HCT116 (cell line): ENCODE measurements around the gene GNB1. TPM values are rescaled to one million over a fixed set of nuclear protein-coding genes. Genes with fewer than 3 reads are reported as not detected.

Experiments used
- ATAC-seq: fragments of 200-7000 bp; cut with Tn5 transposase; 2 replicates; pipeline ENCODE4 v1.9.1; 2020; ENCODE audit warnings: mild to moderate bottlenecking, moderate library complexity
- BruUV-seq: library from RNA; stranded (reverse); fragments of 400-500 nt; replicated peaks from 2 replicates; lab custom pipeline; 2021; lab: Mats Ljungman, UMichigan
- CTCF ChIA-PET: fragments of 300-600 bp; sonication (Branson Sonifier 250); formaldehyde crosslinking; loops from one replicate; lab custom pipeline; 2021; ENCODE audit warnings: antibody characterized with exemption; lab: Charles Lee
- POLR2A ChIA-PET: fragments of 300-600, 350-600 bp; sonication (Branson Sonifier 250); formaldehyde crosslinking; loops from one replicate; lab custom pipeline; 2021; ENCODE audit warnings: antibody characterized with exemption; lab: Charles Lee
- RAD21 ChIA-PET, 2 experiments: fragments of 300-600 bp; sonication (Branson Sonifier 250); formaldehyde crosslinking; loops; one replicate each; lab custom pipeline; 2023; ENCODE audit warnings: low total read pairs in 2 of 2; ENCODE audit not compliant: uncharacterized antibody in 2 of 2, unreplicated experiment in 2 of 2, low non-redundant PET in 1 of 2; lab: Charles Lee
- DNase-seq: peaks from one replicate; pipeline ENCODE4 v3.0.0-alpha.2; 2010; ENCODE audit warnings: low read depth, low spot score
- H2AFZ ChIP-seq: fragments of 200-600 bp; shearing (Covaris generic), sonication (generic); 2 replicates; pipeline ENCODE4 v1.6.1; 2017; ENCODE audit warnings: low read depth, mixed run types, mixed read lengths, antibody characterized with exemption, low read length; ENCODE audit not compliant: poor library complexity, severe bottlenecking
- H3K27ac ChIP-seq: 2 replicates; pipeline ENCODE4 v1.5.1; 2012; ENCODE audit warnings: low read depth, low read length
- H3K27me3 ChIP-seq: fragments of 200-600 bp; sonication (generic); 2 replicates; pipeline ENCODE4 v1.6.1; 2016; ENCODE audit warnings: mixed run types, low read length, mixed read lengths; ENCODE audit not compliant: insufficient read depth
- H3K36me3 ChIP-seq, 2 experiments: fragments of 200-500 bp in 1 of 2; fragments of 200-600 bp in 1 of 2; sonication (Bioruptor generic) in 1 of 2; sonication (generic) in 1 of 2; 2 replicates each; pipeline versions ENCODE4 v1.5.1 to v1.6.1; 2014 to 2016; ENCODE audit warnings: low read length in 2 of 2, inconsistent platforms in 1 of 2, mixed read lengths in 1 of 2, mixed run types in 1 of 2; ENCODE audit not compliant: insufficient read depth in 2 of 2, control insufficient read depth in 1 of 2
- H3K4me1 ChIP-seq, 2 experiments: fragments of 200-600 bp in 1 of 2; sonication (generic) in 1 of 2; 2 replicates each; pipeline versions ENCODE4 v1.5.1 to v1.6.1; 2012 to 2017; ENCODE audit warnings: low read length in 2 of 2, inconsistent platforms in 1 of 2, mild to moderate bottlenecking in 1 of 2, mixed read lengths in 1 of 2, mixed run types in 1 of 2, moderate library complexity in 1 of 2; ENCODE audit not compliant: insufficient read depth in 2 of 2, control insufficient read depth in 1 of 2
- H3K4me2 ChIP-seq: fragments of 200-600 bp; sonication (generic); 2 replicates; pipeline ENCODE4 v1.6.1; 2017; ENCODE audit warnings: mixed run types, low read length, mixed read lengths
- H3K4me3 ChIP-seq, 2 experiments: fragments of 200-600 bp in 1 of 2; sonication (generic) in 1 of 2; replicated peaks in 1 of 2; 2 replicates each; pipeline ENCODE4 v1.5.1; 2011 to 2016; ENCODE audit warnings: low read length in 2 of 2, control low read depth in 1 of 2, low read depth in 1 of 2, mild to moderate bottlenecking in 1 of 2, mixed read lengths in 1 of 2, mixed run types in 1 of 2
- H3K79me2 ChIP-seq: fragments of 200-600 bp; sonication (generic); 2 replicates; pipeline ENCODE4 v1.6.1; 2017; ENCODE audit warnings: mild to moderate bottlenecking, mixed run types, low read length, moderate library complexity, mixed read lengths; ENCODE audit not compliant: insufficient read depth
- H3K9ac ChIP-seq: fragments of 200-600 bp; sonication (generic); 2 replicates; pipeline ENCODE4 v1.6.1; 2016; ENCODE audit warnings: low read length, mixed read lengths
- H3K9me2 ChIP-seq: fragments of 200-600 bp; sonication (generic), shearing (Covaris generic); 2 replicates; pipeline ENCODE4 v1.6.1; 2017; ENCODE audit warnings: mixed run types, mild to moderate bottlenecking, moderate library complexity; ENCODE audit not compliant: insufficient read depth
- H3K9me3 ChIP-seq, 2 experiments: fragments of 200-500 bp in 1 of 2; fragments of 200-600 bp in 1 of 2; sonication (Bioruptor generic) in 1 of 2; sonication (generic) in 1 of 2; 2 replicates each; pipeline ENCODE4 v1.6.1; 2014 to 2017; ENCODE audit warnings: low read length in 2 of 2, mixed read lengths in 2 of 2, inconsistent platforms in 1 of 2, low read depth in 1 of 2, mild to moderate bottlenecking in 1 of 2, mixed run types in 1 of 2, moderate library complexity in 1 of 2; ENCODE audit not compliant: control insufficient read depth in 1 of 2, insufficient read depth in 1 of 2
- H4K20me1 ChIP-seq: fragments of 200-600 bp; sonication (generic), shearing (Covaris generic); 2 replicates; pipeline ENCODE4 v1.6.1; 2017; ENCODE audit warnings: mixed run types, mild to moderate bottlenecking, moderate library complexity; ENCODE audit not compliant: insufficient read depth
- ATF3 ChIP-seq: IDR thresholded peaks from 2 replicates; pipeline ENCODE4 v1.6.1; 2012
- CBX3 ChIP-seq: IDR thresholded peaks from 2 replicates; pipeline ENCODE4 v1.6.1; 2012; ENCODE audit warnings: low read depth
- CEBPB ChIP-seq: IDR thresholded peaks from 2 replicates; pipeline ENCODE4 v1.6.1; 2012; ENCODE audit warnings: low read depth
- CTCF ChIP-seq, 3 experiments: fragments of 200-600 bp in 1 of 3; sonication (generic) in 1 of 3; IDR thresholded peaks in 2 of 3; conservative IDR thresholded peaks in 1 of 3; 2 replicates each; pipeline ENCODE4 v1.5.1; 2012 to 2017; ENCODE audit warnings: low read depth in 2 of 3, low read length in 2 of 3, antibody characterized with exemption in 1 of 3, borderline replicate concordance in 1 of 3, control low read depth in 1 of 3, mild to moderate bottlenecking in 1 of 3, mixed read lengths in 1 of 3, mixed run types in 1 of 3, moderate library complexity in 1 of 3; ENCODE audit not compliant: insufficient read depth in 1 of 3
- ELF1 ChIP-seq: IDR thresholded peaks from 2 replicates; pipeline ENCODE4 v1.6.1; 2012; ENCODE audit warnings: low read depth, borderline replicate concordance
- FOSL1 ChIP-seq: IDR thresholded peaks from 2 replicates; pipeline ENCODE4 v1.6.1; 2012; ENCODE audit warnings: low read depth
- JUND ChIP-seq: IDR thresholded peaks from 2 replicates; pipeline ENCODE4 v1.6.1; 2012
- MAX ChIP-seq: IDR thresholded peaks from 2 replicates; pipeline ENCODE4 v1.6.1; 2012
- POLR2A ChIP-seq: IDR thresholded peaks from 2 replicates; pipeline ENCODE4 v1.7.0; 2011; ENCODE audit warnings: borderline replicate concordance; ENCODE audit not compliant: insufficient read depth, insufficient read length; ENCODE audit errors: extremely low read depth
- POLR2AphosphoS5 ChIP-seq: IDR thresholded peaks from 2 replicates; pipeline ENCODE4 v1.6.1; 2011; ENCODE audit warnings: mild to moderate bottlenecking, low read depth, low read length, moderate library complexity
- SIN3A ChIP-seq: IDR thresholded peaks from 2 replicates; pipeline ENCODE4 v1.6.1; 2012; ENCODE audit warnings: low read depth
- SRF ChIP-seq: IDR thresholded peaks from 2 replicates; pipeline ENCODE4 v1.6.1; 2012; ENCODE audit warnings: low read depth
- TCF7L2 ChIP-seq: IDR thresholded peaks from 2 replicates; pipeline ENCODE4 v1.7.0; 2011; ENCODE audit warnings: borderline replicate concordance, inconsistent platforms; ENCODE audit not compliant: insufficient read depth, insufficient read length; ENCODE audit errors: extremely low read depth
- YY1 ChIP-seq: IDR thresholded peaks from 2 replicates; pipeline ENCODE4 v1.6.1; 2011; ENCODE audit warnings: low read length, low read depth, moderate library complexity, mild to moderate bottlenecking; ENCODE audit not compliant: insufficient replicate concordance; ENCODE audit errors: extremely low read depth
- ZBTB33 ChIP-seq: IDR thresholded peaks from 2 replicates; pipeline ENCODE4 v1.6.1; 2011; ENCODE audit warnings: mild to moderate bottlenecking, low read length, moderate library complexity; ENCODE audit not compliant: insufficient replicate concordance; ENCODE audit errors: extremely low read depth
- ZFX ChIP-seq: fragments of 450-650 bp; IDR thresholded peaks from 2 replicates; pipeline ENCODE4 v1.6.1; 2017
- intact Hi-C: fragments of 100-400 bp; cut with micrococcal nuclease; formaldehyde crosslinking; loops from 2 replicates; pipeline ENCODE4 v1.10.0; 2022
- total RNA-seq: library from RNA; stranded (reverse); gene quantifications from one replicate; pipeline ENCODE4 v1.2.1, GENCODE V29; 2021; ENCODE audit not compliant: unreplicated experiment

The GNB1 gene
- total RNA-seq, 1 experiment from 2014 or later = 371 TPM

- intact Hi-C loops = no loop called here
- Histone ChIP-seq H3K9me3 (no peaks in the 10 kb centered on the region), H3K27me3 (no peaks in the 10 kb centered on the region), H3K4me1 (no peaks in the 10 kb centered on the region), H4K20me1 (no peaks in the 10 kb centered on the region), H3K36me3 (no peaks in the 10 kb centered on the region), H3K4me3 (no peak overlapping the region), H3K9ac (no peak overlapping the region), H2AFZ (no peak overlapping the region), H3K9me2 (no peaks in the 10 kb centered on the region), H3K27ac (no peak overlapping the region), H3K79me2 (no peaks in the 10 kb centered on the region), H3K4me2 (no peak overlapping the region)
- DNase-seq (no peak), ATAC-seq (no peak)
- BruUV-seq = no TSS peak
- ChIA-PET CTCF (no interaction called here), POLR2A (no interaction called here), RAD21 (no interaction called here)
- TF ChIP-seq FOSL1 = no peak
- TF ChIP-seq ATF3 = no peak
- no peak for TF ChIP-seq ZFX
- TF ChIP-seq JUND = no peak
- TF ChIP-seq ELF1 = no peak
- TF ChIP-seq ZBTB33 = no peak
- no peak for TF ChIP-seq POLR2AphosphoS5
- no peak for TF ChIP-seq CBX3
- no peak for TF ChIP-seq SIN3A
- TF ChIP-seq SRF = no peak
- no peak for TF ChIP-seq MAX
- TF ChIP-seq CEBPB = no peak
- no peak for TF ChIP-seq CTCF (IDR thresholded peaks at IDR 0.05 in 2 of 3, conservative IDR thresholded peaks at IDR 0.05 in 1 of 3; ENCODE audit: borderline replicate concordance in 1 of 3, insufficient read depth in 1 of 3, low read depth in 2 of 3, low read length in 2 of 3)
- no peak for TF ChIP-seq TCF7L2
- no peak for TF ChIP-seq YY1
- TF ChIP-seq POLR2A = no peak
Observed at GRCh38 chr1:1925437-1926345, 34.8 kb upstream of the GNB1 start.
